K562 (cell line): ENCODE measurements around the gene PDZD2.

ENCODE experiments used
- BHLHE40 ChIP-seq: IDR thresholded peaks from 2 replicates; pipeline ENCODE4 v1.6.1; 2011; ENCODE audit warnings: low read length, improper control_type of control experiment
- CC2D1A ChIP-seq: fragments of 450-650 bp; IDR thresholded peaks from 2 replicates; pipeline ENCODE4 v1.6.1; 2017; ENCODE audit warnings: mild to moderate bottlenecking
- EZH2 ChIP-seq: IDR thresholded peaks from 2 replicates; pipeline ENCODE4 v1.6.1; 2012; ENCODE audit warnings: low read depth, mild to moderate bottlenecking, inconsistent platforms, low read length, borderline replicate concordance
- GTF2A2 ChIP-seq: IDR thresholded peaks from 2 replicates; pipeline ENCODE4 v1.6.1; 2016; ENCODE audit warnings: mild to moderate bottlenecking, missing genetic modification characterization, missing compliant biosample characterization
- KDM1A ChIP-seq, 2 experiments: fragments of 450-650 bp; IDR thresholded peaks; 2 replicates each; pipeline ENCODE4 v1.6.1; 2016; ENCODE audit warnings: mild to moderate bottlenecking in 2 of 2
- NCOA2 ChIP-seq, 2 experiments: fragments of 450-650 bp; IDR thresholded peaks; 2 replicates each; pipeline ENCODE4 v1.6.1; 2018; ENCODE audit warnings: mild to moderate bottlenecking in 2 of 2, moderate library complexity in 1 of 2; ENCODE audit not compliant: partially characterized antibody in 2 of 2
- NFIC ChIP-seq: fragments of 450-650 bp; IDR thresholded peaks from 2 replicates; pipeline ENCODE4 v1.6.1; 2017; ENCODE audit warnings: mild to moderate bottlenecking, inconsistent platforms
- TARDBP ChIP-seq: fragments of 450-650 bp; IDR thresholded peaks from 2 replicates; pipeline ENCODE4 v1.6.1; 2016
- ZNF121 ChIP-seq: sonication (generic); formaldehyde crosslinking; conservative IDR thresholded peaks from 2 replicates; pipeline ENCODE4 v1.8.0; 2022; ENCODE audit warnings: missing genetic modification reagents
- TF ChIP-seq, protein P1 (sequence below), 3 experiments: IDR thresholded peaks in 2 of 3; conservative IDR thresholded peaks in 1 of 3; 2 replicates each; pipeline ENCODE4 v1.5.1; 2011 to 2012; ENCODE audit warnings: low read length in 3 of 3, mild to moderate bottlenecking in 3 of 3, control low read depth in 2 of 3, improper control_type of control experiment in 1 of 3, inconsistent platforms in 1 of 3, low read depth in 1 of 3, mixed read lengths in 1 of 3, moderate library complexity in 1 of 3; ENCODE audit not compliant: insufficient read depth in 2 of 3

DNA sequence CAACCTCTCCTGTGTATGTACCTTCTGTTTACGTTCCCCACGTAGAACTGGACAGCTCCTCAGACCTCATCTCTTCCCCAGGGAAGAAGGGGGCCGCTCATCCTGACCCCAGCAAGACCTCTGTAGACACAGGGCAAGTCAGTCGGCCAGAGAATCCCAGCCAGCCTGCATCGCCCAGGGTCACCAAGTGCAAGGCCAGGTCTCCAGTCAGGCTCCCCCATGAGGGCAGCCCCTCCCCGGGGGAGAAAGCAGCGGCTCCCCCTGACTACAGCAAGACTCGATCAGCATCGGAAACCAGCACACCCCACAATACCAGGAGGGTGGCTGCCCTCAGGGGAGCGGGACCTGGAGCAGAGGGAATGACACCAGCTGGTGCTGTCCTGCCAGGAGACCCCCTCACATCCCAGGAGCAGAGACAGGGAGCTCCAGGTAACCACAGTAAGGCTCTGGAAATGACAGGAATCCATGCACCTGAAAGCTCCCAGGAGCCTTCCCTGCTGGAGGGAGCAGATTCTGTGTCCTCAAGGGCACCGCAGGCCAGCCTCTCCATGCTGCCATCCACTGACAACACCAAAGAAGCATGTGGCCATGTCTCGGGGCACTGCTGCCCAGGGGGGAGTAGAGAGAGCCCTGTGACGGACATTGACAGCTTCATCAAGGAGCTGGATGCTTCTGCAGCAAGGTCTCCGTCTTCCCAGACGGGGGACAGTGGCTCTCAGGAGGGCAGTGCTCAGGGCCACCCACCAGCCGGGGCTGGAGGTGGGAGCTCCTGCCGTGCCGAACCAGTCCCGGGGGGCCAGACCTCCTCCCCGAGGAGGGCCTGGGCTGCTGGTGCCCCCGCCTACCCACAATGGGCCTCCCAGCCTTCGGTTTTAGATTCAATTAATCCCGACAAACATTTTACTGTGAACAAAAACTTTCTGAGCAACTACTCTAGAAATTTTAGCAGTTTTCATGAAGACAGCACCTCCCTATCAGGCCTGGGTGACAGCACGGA, 448.5 kb downstream of the PDZD2 start:
- TF ChIP-seq KDM1A (IDR thresholded peaks at IDR 0.05), result no peak
- TF ChIP-seq, protein P1, sequence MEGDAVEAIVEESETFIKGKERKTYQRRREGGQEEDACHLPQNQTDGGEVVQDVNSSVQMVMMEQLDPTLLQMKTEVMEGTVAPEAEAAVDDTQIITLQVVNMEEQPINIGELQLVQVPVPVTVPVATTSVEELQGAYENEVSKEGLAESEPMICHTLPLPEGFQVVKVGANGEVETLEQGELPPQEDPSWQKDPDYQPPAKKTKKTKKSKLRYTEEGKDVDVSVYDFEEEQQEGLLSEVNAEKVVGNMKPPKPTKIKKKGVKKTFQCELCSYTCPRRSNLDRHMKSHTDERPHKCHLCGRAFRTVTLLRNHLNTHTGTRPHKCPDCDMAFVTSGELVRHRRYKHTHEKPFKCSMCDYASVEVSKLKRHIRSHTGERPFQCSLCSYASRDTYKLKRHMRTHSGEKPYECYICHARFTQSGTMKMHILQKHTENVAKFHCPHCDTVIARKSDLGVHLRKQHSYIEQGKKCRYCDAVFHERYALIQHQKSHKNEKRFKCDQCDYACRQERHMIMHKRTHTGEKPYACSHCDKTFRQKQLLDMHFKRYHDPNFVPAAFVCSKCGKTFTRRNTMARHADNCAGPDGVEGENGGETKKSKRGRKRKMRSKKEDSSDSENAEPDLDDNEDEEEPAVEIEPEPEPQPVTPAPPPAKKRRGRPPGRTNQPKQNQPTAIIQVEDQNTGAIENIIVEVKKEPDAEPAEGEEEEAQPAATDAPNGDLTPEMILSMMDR (IDR thresholded peaks at IDR 0.05 in 2 of 3, conservative IDR thresholded peaks at IDR 0.05 in 1 of 3; ENCODE audit: insufficient read depth in 2 of 3, low read depth in 1 of 3, low read length in 3 of 3), result no peak
- TF ChIP-seq TARDBP, result no peak
- TF ChIP-seq NCOA2 (IDR thresholded peaks at IDR 0.05; ENCODE audit: partially characterized antibody in 2 of 2), result no peak
- no peak for TF ChIP-seq BHLHE40
- TF ChIP-seq CC2D1A, result no peak
- no peak for TF ChIP-seq ZNF121 (CRISPR knock-in tag)
- TF ChIP-seq GTF2A2 (tag), result no peak
- no peak for TF ChIP-seq NFIC
- TF ChIP-seq EZH2, result no peak
